ENCODE results near the gene TOMM6.
A peak's percentile ranks its signal among the peaks of the same experiment; 100 is the strongest.

The TOMM6 gene

DNA sequence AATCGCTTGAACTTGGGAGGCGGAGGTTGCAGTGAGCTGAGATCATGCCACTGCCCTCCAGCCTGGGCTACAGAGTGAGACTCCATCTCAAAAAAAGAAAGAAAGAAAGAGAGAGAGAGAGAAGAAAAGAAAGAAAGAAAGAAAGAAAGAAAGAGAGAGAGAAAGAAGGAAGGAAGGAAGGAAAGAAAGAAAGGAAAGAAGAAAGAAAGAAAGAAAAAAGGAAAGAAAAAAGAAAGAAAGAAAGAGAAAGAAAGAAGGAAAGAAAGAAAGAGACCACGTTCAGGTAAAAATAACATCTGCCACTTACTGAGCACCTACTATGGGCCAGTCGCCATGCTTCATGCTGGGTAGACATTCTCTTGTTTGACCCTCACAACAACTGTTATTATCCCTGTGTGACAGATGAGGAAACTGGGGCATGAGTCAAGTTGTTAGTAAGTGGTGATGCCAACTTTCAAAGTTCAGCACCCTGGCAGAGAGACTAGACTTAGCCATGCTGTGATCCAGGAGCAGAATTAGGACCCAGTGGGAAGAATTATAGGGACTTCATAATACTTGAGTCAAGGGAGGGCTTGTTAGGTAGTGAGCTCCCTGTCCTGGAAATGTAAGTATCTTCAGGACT lies 21.3 kb upstream of the TOMM6 start:
- peak; percentile 25 for DNase-seq

GRCh38 chr6:41767112-41767833 lies 20.2 kb upstream of the TOMM6 start:
- DNase-seq = peak; percentile 96

- no peak for DNase-seq
Measured at GRCh38 chr6:41768545-41769308, 18.8 kb upstream of the TOMM6 start.

DNA sequence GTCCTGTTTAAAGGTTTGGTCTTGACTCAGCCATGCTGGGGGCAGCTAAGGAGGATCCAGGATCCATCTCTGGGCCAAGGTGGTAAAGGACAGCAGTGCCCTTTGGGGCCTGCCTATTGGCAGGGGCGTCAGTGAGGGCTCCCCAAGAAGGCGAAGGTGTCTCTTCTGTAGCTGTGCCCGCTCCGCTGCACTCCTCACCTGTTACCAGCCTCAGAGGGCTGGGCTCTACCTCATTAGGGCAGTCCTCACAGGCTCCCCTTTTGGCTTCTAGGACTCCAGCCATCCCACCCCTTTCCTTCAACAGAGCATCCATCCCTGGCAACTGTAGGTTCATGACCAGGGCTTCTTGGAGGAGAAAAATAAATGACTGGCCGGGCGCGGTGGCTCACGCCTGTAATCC lies 18.1 kb upstream of the TOMM6 start:
- DNase-seq = no peak

- no peak for DNase-seq
Measured at GRCh38 chr6:41770381-41771057, 17.0 kb upstream of the TOMM6 start.

DNA sequence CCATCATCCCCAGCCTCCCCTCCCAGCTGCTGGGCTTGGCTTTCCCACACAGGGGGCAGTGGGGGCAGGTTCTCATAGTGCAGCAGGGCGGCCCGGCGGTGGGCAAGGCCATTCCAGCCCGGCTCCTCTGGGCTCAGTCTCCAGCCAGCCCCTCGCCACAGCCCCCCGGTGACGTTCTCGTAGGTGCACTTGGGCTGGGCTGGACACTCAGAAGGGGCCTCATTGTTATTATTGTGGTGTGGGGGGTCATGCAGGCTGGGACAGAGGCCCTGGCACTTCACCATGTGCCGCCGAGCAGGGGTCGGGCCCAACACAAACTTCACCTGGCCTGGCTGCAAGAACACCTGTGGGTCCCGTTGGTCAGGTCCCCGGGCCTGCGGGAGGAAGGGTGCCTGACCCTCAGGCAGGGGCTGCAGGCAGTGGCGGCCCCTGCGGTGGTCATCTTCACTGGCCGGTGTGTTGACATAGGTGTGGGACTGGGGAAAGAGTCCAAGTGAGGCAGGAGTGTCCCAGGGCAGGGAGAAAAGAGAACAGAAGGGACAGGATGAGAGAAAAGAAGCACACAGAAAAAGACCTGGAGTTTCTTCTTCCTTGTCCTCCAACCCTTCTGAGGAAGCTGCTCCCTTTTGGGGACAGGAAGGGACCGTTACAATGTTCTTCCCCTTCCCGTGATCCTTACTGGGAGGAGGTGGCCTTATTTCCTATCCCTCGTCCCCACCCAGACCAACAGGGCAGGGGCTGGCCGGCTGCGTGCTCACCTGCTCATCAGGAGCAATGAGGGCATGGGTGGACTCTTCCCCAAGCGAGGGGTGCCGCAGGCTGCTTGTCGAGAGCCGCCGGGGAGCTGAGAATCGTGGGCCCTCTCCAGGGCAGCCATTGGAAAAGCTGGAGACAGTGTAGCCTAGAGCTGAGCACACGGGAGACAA lies 16.2 kb upstream of the TOMM6 start:
- no peak for DNase-seq

DNA sequence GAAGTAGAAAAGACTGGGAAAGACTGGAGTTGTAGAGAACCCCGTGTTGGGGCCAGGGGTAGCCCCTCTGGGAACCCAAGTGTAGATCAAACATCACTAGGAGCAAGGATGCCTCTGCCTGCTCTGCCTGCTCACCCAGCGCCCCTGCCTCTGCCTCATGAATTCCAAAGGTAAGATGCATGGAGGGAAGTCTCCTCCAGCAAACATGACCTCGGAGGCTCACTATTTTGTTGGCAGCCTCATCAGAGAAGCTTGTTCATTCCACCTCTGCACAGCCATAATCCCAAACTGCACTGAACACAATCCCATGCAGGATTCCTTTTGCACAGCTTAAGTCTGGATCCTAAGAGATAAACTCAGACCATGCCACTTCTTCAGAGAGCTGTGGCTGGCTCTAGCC lies 12.7 kb upstream of the TOMM6 start:
- no peak for DNase-seq

DNA sequence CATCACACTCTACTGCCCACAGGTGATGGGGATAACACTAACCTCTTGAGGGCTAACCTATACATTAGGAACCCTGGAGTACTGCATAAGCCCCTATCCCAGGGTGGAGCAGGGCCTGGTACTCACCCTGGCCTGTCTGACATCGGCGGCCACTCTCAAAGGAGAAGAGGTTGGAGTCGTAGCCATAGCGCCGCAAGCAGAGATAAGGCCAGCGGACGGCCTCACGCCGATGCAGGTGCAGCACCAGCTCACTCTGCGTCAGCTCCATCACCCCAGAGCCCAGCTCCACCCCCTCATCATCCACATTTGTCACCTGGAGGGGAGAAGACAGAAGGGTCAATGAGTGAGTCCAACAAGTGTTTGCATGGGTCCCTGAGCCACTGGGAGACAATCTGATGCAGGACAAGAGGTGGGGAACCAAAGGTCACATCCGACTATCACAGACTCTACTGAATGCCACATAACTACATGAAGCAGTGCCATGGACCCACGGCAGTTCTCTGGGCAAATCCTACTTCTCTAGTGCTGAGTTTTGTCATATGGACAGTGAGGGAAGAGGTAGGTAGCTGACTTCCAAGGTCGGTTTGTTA lies 12.1 kb upstream of the TOMM6 start:
- no peak for DNase-seq

- DNase-seq = no peak
Measured at GRCh38 chr6:41777551-41778285, 9.8 kb upstream of the TOMM6 start.

- no peak for DNase-seq
Measured at GRCh38 chr6:41778895-41779294, 8.6 kb upstream of the TOMM6 start.

DNA sequence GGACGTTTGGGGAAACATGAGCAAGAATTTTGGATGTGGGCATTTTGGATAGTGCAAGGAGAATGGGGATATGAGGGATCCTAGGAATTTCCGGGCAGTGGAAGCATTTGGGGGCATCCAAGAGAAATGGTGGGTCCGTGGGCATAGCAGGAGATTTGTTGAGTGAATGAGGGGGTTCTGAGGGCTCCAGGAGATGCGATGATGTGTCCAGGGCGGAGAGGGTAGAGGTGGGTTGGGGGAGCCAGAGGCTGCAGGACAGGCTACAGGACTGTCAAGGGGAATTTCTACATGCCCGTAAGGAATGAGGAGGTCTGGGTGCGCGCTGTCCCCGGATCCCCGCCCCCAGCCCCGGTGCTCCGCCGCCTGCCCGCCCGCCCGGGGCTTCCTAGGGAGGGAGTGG lies 8.2 kb upstream of the TOMM6 start:
- peak; percentile 18 for DNase-seq

- peak; percentile 91 for DNase-seq
Measured at GRCh38 chr6:41779788-41780550, 7.5 kb upstream of the TOMM6 start, which contains the start of gene FRS3. Gene FRS3, minus strand, starts transcription at chr6:41779900. Its CDS starts 2,913 bp downstream, at chr6:41776987.

DNA sequence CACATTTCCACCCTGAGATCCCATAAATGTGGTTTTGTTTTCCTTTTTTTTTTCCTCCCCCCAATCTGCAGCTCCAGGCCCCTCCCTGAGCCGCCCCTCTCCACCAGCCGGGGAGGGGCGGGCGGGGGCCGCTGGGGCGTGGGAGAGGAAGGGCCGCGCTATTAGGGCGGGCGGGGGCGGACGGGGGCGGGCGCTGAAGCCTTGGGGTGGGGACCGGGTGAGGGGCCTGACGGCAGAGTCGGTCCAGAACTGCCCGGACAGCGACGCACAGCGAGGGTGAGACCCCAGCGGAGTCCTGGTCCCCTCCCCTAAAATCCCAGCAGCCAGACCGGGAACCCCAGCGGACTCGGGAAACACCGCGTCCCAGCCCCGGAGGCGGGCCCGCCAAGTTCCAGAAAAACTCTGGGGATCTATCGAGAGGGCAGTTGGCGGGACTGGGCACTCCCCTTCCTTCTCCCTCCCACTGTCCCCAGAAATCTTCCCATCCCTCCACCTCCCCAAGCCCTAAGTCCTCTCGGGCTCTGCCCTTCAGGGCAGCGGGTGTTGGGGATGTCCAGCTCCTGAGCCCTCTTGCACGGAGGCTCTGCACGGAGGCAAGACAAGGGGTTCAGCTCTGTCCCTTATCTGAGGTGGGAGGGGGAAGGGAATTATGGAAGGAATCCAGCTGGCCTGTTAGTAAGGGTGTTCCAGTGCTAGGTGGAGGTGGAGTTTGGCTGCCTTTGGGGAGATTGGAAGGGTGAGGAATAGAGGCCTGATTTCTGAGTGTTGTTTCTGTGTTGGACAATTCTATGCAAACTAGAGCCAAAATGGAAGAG lies 6.7 kb upstream of the TOMM6 start, which contains the start of gene PRICKLE4:
Gene PRICKLE4 (plus strand): TSS at position 232 of the 815 bp plus-strand sequence. CDS start 2,692 bp downstream, outside the sequence.
- DNase-seq = peak; percentile 41

GRCh38 chr6:41781366-41781730 lies 6.1 kb upstream of the TOMM6 start:
- no peak for DNase-seq

GRCh38 chr6:41783106-41783780 lies 4.3 kb upstream of the TOMM6 start:
- DNase-seq = no peak

- DNase-seq = no peak
Measured at GRCh38 chr6:41784581-41785171, 2.8 kb upstream of the TOMM6 start.

GRCh38 chr6:41785254-41785653 lies 2.2 kb upstream of the TOMM6 start:
- DNase-seq = no peak

Measured in EL (cell line).